Right lobe of liver (tissue), 4 donors: Measurements from ENCODE around the gene CCT5.

Source experiments
- POLR2A ChIP-seq: fragments of 450-650 bp; IDR thresholded peaks from one replicate; pipeline ENCODE4 v1.6.1; 2017; ENCODE audit warnings: antibody characterized with exemption, mild to moderate bottlenecking
- TF ChIP-seq, protein P1 (sequence below), 4 donors: fragments of 200-600 bp in 3 of 4; fragments of 450-650 bp in 1 of 4; IDR thresholded peaks; one replicate each; pipeline versions ENCODE4 v1.5.1 to v1.8.0; 2016 to 2022; ENCODE audit warnings: antibody characterized with exemption in 4 of 4, mild to moderate bottlenecking in 2 of 4
- donor health status: DM: no; HTN: no; CAD: no.
- donor health status: DM: no; HTN: no; CAD: no.
- donor health status: DM: no; HTN: yes; CAD: no.

GRCh38 chr5:10272053-10272874, 22.2 kb downstream of the CCT5 start:
- no peak for TF ChIP-seq POLR2A
- TF ChIP-seq, protein P1, sequence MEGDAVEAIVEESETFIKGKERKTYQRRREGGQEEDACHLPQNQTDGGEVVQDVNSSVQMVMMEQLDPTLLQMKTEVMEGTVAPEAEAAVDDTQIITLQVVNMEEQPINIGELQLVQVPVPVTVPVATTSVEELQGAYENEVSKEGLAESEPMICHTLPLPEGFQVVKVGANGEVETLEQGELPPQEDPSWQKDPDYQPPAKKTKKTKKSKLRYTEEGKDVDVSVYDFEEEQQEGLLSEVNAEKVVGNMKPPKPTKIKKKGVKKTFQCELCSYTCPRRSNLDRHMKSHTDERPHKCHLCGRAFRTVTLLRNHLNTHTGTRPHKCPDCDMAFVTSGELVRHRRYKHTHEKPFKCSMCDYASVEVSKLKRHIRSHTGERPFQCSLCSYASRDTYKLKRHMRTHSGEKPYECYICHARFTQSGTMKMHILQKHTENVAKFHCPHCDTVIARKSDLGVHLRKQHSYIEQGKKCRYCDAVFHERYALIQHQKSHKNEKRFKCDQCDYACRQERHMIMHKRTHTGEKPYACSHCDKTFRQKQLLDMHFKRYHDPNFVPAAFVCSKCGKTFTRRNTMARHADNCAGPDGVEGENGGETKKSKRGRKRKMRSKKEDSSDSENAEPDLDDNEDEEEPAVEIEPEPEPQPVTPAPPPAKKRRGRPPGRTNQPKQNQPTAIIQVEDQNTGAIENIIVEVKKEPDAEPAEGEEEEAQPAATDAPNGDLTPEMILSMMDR (IDR thresholded peaks at IDR 0.05) = no peak
